Myocyte (in vitro differentiated cells): Measurements from ENCODE around the gene AATK. TPM values are rescaled to one million over a fixed set of nuclear protein-coding genes. Genes with fewer than 3 reads are reported as not detected.

Source experiments
- DNase-seq: peaks from one replicate; pipeline ENCODE4 v3.0.0-alpha.2; 2012; ENCODE audit warnings: low read depth
- total RNA-seq: library from RNA; depleted of rRNA; stranded (reverse); fragments of >200 nt; gene quantifications from 2 replicates; pipeline ENCODE4 v1.2.3, GENCODE V29; 2014

Gene AATK
- total RNA-seq, 1 donor from 2014 or later, result 0.94 TPM

DNA sequence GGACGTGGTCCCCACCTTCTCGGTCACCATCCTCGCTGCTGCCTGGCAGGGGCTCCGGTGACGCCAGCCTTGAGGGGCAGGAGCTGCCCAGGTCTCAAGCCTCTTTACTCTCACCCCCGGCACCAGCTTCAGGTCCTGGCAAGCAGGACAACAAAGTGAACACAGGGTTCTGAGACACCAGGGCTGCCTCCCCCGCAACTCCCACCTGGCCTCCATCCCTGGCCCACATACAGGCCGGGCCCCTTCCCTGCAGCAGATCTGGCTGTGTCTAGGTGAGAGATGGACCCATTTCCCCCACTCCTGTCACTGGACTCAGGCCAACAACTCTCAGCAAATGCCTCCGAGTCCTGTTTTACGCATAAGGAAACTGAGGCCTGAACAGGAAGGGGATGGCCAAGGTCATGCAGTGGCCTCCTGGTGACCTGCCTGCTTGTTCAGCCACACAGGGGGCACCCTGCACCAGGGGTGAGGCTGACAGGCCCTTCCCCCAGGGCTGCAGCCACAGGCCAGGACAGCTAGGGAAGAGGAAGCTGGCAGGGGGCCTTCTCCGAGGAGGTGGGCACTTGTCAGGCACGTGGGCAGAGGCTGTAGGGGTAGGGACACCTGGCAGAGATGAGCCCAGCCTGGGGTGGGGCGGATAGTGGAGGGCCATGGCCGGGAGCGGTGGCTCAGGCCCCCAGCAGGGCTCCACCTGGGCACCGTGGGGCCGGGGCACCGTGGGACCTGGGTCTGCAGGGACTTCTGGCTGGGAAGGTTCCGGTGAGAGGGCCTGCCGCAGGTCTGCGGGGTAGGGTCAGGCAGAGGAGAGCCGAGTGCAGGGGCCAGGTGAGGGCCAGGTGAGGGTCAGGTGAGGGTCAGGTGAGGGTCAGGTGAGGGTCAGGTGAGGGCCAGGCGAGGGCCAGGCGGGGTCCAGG lies 47.5 kb downstream of the AATK start:
- no peak for DNase-seq

DNA sequence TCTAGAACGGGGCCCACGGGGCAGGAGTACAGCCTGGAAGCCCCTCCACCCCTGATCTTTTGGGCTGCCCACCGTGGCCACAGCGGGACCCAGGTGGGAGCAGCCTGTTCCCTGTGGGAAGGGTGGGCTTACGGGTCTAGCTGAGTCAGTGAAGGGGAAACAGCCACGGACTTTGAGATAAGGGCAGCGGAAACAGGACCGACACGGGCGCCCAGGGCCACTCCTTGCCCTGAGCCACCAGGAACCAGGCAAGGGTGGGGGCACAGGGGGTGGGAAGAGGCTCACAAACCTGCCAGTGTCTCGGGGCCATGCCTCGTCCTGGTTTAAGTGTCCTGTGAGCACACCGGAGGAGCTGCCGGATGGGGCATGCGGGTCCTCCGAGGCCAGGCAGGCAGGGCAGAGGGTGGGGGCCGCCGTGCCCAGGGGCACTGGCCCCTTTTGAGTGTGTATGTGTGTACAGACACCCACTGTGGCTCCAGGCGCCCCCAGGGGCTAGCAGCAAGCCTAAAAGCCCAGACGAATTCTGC lies 48.3 kb downstream of the AATK start:
- no peak for DNase-seq

- DNase-seq, result no peak
These were observed 49.3 kb downstream of the AATK start for GRCh38 chr17:81116704-81117103.

DNA sequence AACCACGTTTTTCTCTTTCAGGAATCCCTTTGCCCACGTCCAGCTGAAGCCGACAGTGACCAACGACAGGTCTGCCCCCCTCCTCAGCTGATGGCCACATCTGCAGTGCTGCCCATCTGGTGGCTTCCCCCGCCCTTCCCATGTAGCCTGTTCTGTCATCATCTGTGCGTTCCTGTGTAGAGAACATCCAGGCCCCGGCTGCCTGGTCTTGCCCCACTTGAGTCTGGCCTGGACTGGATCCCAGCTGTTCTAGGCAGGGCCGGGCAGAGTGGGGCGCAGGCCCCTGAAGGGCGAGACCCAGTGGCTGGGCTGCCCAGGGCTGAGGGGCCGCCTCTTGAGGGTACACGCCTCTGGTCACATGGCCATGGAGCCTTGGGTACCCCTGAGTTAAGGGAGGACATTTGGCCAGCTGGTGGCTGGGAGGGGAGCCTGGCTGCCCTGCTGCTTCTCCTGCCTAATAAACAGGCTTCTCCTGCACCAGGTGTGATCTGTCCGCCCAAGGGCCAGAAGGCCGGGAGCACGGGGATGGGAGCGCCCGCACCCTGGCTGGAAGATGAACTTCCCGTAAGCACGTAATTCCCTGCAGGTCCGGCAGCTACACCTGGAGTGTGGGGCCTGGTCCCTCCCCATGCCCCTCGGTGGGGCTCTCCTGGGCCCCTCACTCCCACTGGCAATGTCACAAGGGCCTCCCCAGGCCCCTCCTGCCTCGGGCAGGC lies 50.1 kb downstream of the AATK start:
- no peak for DNase-seq

GRCh38 chr17:81115219-81115618 lies 50.8 kb downstream of the AATK start:
- DNase-seq, result no peak

DNA sequence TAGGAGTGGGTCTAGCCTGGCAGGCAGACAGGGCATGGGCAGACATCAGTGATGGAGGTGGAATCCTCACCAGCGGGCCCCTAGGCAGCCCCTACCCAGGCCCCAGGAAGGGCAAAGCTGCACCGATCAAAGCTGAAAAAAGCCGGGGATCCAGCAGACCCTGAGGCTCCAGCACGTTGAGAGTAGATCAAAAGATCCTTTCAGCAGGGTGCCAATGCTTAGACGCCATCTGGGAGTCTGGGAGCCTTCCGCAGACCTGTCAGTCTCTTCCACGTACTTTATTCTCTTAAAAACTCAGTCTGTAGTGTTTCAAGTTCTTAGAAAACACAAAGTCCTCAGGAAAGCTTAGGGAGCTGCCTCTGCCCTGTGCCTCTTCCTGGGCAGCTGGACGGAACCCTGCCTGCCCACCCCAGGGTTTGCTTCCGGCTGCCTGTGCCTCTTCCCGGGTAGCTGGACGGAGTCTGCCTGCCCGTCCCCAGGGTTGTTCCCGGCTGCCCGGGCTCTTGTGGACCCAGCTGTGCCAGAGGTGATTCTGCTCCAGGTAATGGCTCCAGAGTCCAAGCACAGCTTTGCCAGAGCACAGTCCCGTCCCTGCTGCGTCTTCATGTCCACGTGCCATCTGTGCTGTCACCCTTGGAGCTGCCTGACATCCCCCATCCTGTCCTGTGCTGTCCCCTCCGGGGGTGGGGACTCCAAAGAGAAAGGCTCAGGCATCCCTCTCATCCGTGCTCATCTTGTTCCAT lies 51.5 kb downstream of the AATK start:
- DNase-seq, result no peak

DNA sequence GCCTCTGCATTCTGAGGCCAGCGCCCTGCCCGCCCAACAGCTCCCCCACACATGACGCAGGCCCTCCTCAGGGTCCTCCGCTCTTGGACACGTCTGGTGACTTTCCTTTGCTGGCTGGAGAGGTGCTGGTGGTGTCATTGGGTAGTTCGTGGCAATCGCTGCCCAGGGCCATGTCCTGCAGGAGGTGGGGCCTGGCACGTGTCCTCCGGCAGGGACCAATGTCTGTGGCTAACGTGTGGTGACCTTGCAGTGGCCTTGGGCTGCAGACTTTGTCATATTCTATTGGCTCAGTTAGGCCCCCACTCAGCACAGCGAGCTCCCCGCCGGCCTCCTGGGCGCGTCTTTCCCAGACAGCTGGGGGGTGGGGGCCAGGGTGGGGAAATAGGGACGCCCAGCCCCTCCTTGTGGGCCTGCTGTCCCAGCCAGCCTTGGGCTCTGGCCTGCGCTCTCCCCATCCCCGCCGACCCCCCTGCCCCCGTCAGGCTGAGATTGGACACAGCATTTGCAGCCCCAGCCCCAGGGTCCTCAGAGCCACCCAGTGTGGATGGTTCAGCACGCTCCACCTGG lies 52.8 kb downstream of the AATK start:
- no peak for DNase-seq

- DNase-seq, result no peak
These were observed 53.6 kb downstream of the AATK start for GRCh38 chr17:81112450-81112849.

DNA sequence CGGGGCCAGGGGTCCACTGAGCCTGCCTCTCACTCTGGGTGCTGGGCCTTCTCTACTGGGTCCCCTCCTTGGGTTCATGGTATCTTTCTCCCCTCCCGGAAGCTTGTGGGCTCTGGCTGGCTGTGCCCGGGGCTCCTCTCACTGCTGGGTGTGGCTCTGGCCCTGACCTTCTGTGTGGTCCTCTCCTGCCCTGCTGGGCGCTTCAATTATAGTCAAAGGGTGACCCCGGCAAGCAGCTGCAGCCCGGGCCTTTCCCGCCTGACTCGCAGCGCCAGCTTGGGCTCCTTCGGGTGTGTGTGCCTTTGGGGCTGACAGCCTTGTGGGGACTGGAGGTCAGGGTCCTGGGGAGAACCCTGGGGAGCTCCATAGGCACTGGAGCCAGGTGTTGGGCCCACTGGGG lies 55.0 kb downstream of the AATK start:
- peak; percentile 48 for DNase-seq

- DNase-seq, result no peak
These were observed 55.5 kb downstream of the AATK start for GRCh38 chr17:81110488-81111040.

DNA sequence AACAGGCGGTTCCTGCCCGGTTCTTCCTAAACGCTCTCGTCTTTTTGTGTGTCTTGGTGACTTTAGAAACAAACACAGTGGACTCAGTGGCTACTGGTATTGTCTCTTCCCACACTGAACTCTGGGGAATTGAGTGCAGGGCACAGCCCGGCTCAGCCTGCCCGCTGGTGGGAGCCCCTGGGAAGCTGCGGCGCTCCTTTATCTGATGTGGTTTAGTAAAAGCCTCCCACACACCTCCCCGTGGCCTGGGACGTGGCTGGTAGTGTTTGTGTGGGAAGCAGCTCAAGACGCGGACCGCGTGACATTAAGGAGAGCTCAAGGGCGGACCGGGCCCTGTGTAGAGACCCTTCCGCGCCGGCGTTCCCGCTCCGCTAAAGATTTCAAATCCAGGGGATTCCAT lies 56.1 kb downstream of the AATK start:
- DNase-seq, result no peak

GRCh38 chr17:81108220-81108619 lies 57.8 kb downstream of the AATK start:
- DNase-seq, result no peak

- no peak for DNase-seq
These were observed 59.3 kb downstream of the AATK start for GRCh38 chr17:81106716-81107115.

GRCh38 chr17:81103379-81103778 lies 62.6 kb downstream of the AATK start:
- no peak for DNase-seq

DNA sequence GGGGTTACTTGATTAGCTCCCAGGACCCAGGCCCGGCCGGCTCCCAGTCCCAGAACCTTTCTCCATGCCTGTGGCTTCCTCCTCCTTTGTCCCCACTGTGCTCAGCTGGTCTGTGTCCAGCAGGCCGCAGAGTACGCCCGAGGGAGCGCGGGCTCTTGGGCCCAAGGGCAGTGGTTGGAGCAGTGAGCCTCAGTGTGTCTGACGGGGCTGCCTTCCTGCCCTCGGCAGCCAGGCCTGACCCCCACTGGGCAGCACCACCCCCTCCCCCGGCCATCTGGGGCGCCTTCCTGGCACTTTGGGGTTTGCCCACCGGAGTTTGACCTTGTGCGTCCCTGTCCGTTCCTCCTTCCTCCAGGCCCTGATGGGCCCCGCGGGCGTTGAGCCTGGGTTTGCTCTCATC lies 63.2 kb downstream of the AATK start:
- no peak for DNase-seq

- DNase-seq, result no peak
These were observed 63.7 kb downstream of the AATK start for GRCh38 chr17:81102352-81102751.

GRCh38 chr17:81101614-81102306 lies 64.3 kb downstream of the AATK start:
- DNase-seq, result peak; percentile 80

DNA sequence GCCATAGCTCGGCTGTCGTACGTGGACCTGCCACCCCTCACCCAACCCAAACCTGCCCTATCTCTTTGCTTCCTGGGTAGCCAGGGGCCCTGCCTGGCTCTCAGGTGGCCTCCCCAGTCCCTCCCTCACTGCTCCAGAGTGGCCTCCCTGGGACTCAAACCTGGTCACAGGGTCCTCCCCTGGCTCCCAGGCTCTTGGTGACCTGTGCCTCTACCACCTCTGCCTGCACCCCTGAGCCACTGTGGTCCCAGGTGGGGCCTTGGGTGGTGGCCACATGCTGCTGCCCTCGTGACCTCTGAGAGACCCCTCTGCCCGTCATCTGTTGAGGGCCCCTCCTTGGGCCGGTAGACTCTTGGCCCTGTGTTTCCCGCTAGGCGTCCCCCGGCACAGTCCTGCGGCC lies 65.4 kb downstream of the AATK start:
- DNase-seq, result no peak

DNA sequence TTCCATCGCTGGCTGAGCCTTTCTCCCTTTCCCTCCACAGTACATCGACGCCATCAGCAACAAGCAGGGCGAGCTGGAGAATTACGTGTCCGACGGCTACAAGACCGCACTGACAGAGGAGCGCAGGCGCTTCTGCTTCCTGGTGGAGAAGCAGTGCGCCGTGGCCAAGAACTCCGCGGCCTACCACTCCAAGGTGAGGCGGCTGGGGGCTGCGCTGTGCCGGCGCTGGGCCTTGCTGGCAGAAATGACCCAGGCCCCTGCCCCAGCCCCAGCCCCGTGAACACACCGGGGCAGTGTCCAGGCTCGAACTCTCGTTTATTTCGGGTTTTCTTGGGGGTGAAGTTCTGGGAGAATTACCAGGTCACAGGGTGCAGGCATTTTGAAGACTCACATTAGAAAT lies 66.1 kb downstream of the AATK start:
- no peak for DNase-seq

GRCh38 chr17:81097943-81098308 lies 68.1 kb downstream of the AATK start:
- peak; percentile 54 for DNase-seq
